PFSK-1 (cell line): ENCODE data around the gene STXBP1.

ENCODE experiments used
- FOXP2 ChIP-seq: optimal IDR thresholded peaks from 2 replicates; pipeline ENCODE3; 2011; ENCODE audit warnings: borderline replicate concordance, control low read depth, inconsistent platforms; ENCODE audit not compliant: insufficient read depth; ENCODE audit errors: extremely low read length, extremely low read depth
- POLR2AphosphoS5 ChIP-seq: IDR thresholded peaks from 2 replicates; pipeline ENCODE4 v1.6.1; 2012; ENCODE audit warnings: low read depth, mild to moderate bottlenecking, control low read depth, low read length, moderate library complexity
- REST ChIP-seq, 2 experiments: IDR thresholded peaks; 2 replicates each; pipeline versions ENCODE4 v1.6.1 to v1.8.0; 2011 to 2012; ENCODE audit warnings: low read depth in 2 of 2, low read length in 2 of 2, control low read depth in 1 of 2, inconsistent platforms in 1 of 2, mild to moderate bottlenecking in 1 of 2, moderate library complexity in 1 of 2; ENCODE audit not compliant: insufficient read depth in 1 of 2
- SIN3A ChIP-seq: IDR thresholded peaks from 2 replicates; pipeline ENCODE4 v1.6.1; 2012; ENCODE audit warnings: mild to moderate bottlenecking, low read length, moderate library complexity, borderline replicate concordance; ENCODE audit not compliant: insufficient read depth
- TAF1 ChIP-seq: IDR thresholded peaks from 2 replicates; pipeline ENCODE4 v1.6.1; 2012; ENCODE audit warnings: low read length, control low read depth, borderline replicate concordance; ENCODE audit not compliant: insufficient read depth

The STXBP1 gene

GRCh38 chr9:127710204-127710783, 98.2 kb downstream of the STXBP1 start:
- TF ChIP-seq POLR2AphosphoS5 (no peak), REST (IDR thresholded peaks at IDR 0.05; ENCODE audit: insufficient read depth in 1 of 2, low read depth in 2 of 2, low read length in 2 of 2) (no peak), TAF1 (no peak), FOXP2 (no peak), SIN3A (no peak)

GRCh38 chr9:127711226-127711701, 99.2 kb downstream of the STXBP1 start:
- TF ChIP-seq REST (IDR thresholded peaks at IDR 0.05; ENCODE audit: insufficient read depth in 1 of 2, low read depth in 2 of 2, low read length in 2 of 2) (no peak), TAF1 (no peak)

- TF ChIP-seq POLR2AphosphoS5 (no peak), TAF1 (no peak), FOXP2 (no peak), SIN3A (no peak), REST (IDR thresholded peaks at IDR 0.05; ENCODE audit: insufficient read depth in 1 of 2, low read depth in 2 of 2, low read length in 2 of 2) (no peak)
These were observed 99.8 kb downstream of the STXBP1 start for GRCh38 chr9:127711831-127712274.

GRCh38 chr9:127712371-127712770, 100.3 kb downstream of the STXBP1 start:
- no peak for TF ChIP-seq REST (IDR thresholded peaks at IDR 0.05; ENCODE audit: insufficient read depth in 1 of 2, low read depth in 2 of 2, low read length in 2 of 2)
- no peak for TF ChIP-seq TAF1
- TF ChIP-seq FOXP2, result no peak
- TF ChIP-seq SIN3A, result no peak
- TF ChIP-seq POLR2AphosphoS5, result no peak

- TF ChIP-seq SIN3A, result no peak
- no peak for TF ChIP-seq TAF1
- TF ChIP-seq FOXP2, result no peak
- no peak for TF ChIP-seq REST (IDR thresholded peaks at IDR 0.05; ENCODE audit: insufficient read depth in 1 of 2, low read depth in 2 of 2, low read length in 2 of 2)
- no peak for TF ChIP-seq POLR2AphosphoS5
These were observed 100.8 kb downstream of the STXBP1 start for GRCh38 chr9:127712867-127713266.
